Left lung (tissue), 10 donors: ENCODE data around the gene CREBBP. TPM values are rescaled to one million over a fixed set of nuclear protein-coding genes. Genes with fewer than 3 reads are reported as not detected.

Source experiments
- ATAC-seq: fragments of 200-7000 bp; cut with Tn5 transposase; one replicate; pipeline ENCODE4 v1.9.1; 2020; ENCODE audit warnings: moderate library complexity
- DNase-seq, 4 donors: peaks; one replicate each; pipeline ENCODE4 v3.0.0-alpha.2; 2013 to 2020
- H3K27ac ChIP-seq, 2 donors: fragments of 200-600 bp; sonication (generic) in 1 of 2; one replicate each; pipeline versions ENCODE4 v1.5.0 to v1.8.0; 2020 to 2021
- H3K27me3 ChIP-seq, 2 donors: fragments of 200-600 bp; sonication (generic) in 1 of 2; one replicate each; pipeline versions ENCODE4 v1.5.0 to v1.8.0; 2020 to 2021
- H3K36me3 ChIP-seq, 2 donors: fragments of 200-600 bp; sonication (generic) in 1 of 2; one replicate each; pipeline versions ENCODE4 v1.5.0 to v1.8.0; 2020 to 2021
- H3K4me1 ChIP-seq, 2 donors: fragments of 200-600 bp; one replicate each; pipeline ENCODE4 v1.8.0; 2021
- H3K4me3 ChIP-seq, 2 donors: fragments of 200-600 bp; sonication (generic) in 1 of 2; one replicate each; pipeline versions ENCODE4 v1.5.0 to v1.8.0; 2020 to 2021; ENCODE audit warnings: mild to moderate bottlenecking in 1 of 2
- H3K9me3 ChIP-seq, 2 donors: fragments of 200-600 bp; sonication (generic) in 1 of 2; one replicate each; pipeline versions ENCODE4 v1.5.0 to v1.8.0; 2020 to 2021
- intact Hi-C, 2 donors: fragments of 100-400 bp; cut with DNase I; formaldehyde crosslinking; loops; one replicate each; pipeline versions ENCODE4 v1.11.2 to v1.14.2; 2022
- polyA plus RNA-seq, 6 donors: library from polyadenylated mRNA; unstranded; fragments of 120-200 nt; gene quantifications; one replicate each; pipeline ENCODE4 v1.2.1, GENCODE V29; 2013; ENCODE audit not compliant: insufficient read length in 6 of 6
- total RNA-seq, 2 donors: library from RNA; stranded (reverse); fragmentation: NEBNext Ultra II Directional; extraction: Animal tissue kit (Norgen Biotek cat#: 25700); gene quantifications; one replicate each; pipeline ENCODE4 v1.2.1, GENCODE V29; 2021
- TF ChIP-seq, protein P1 (sequence below), 2 donors: fragments of 200-600 bp; sonication (generic) in 1 of 2; IDR thresholded peaks; one replicate each; pipeline versions ENCODE4 v1.5.0 to v1.8.0; 2021; ENCODE audit warnings: antibody characterized with exemption in 2 of 2
- donor health status: DM: no; HTN: yes; CAD: no.
- donor health status: DM: no; HTN: no; CAD: no.

The CREBBP gene
- total and polyA plus RNA-seq, 8 donors: 48.3 to 112 (median 104) TPM

GRCh38 chr16:3730161-3731125 is 150.1 kb downstream of the CREBBP start:
- H3K27ac ChIP-seq: no peak overlapping the region
- TF ChIP-seq, protein P1, sequence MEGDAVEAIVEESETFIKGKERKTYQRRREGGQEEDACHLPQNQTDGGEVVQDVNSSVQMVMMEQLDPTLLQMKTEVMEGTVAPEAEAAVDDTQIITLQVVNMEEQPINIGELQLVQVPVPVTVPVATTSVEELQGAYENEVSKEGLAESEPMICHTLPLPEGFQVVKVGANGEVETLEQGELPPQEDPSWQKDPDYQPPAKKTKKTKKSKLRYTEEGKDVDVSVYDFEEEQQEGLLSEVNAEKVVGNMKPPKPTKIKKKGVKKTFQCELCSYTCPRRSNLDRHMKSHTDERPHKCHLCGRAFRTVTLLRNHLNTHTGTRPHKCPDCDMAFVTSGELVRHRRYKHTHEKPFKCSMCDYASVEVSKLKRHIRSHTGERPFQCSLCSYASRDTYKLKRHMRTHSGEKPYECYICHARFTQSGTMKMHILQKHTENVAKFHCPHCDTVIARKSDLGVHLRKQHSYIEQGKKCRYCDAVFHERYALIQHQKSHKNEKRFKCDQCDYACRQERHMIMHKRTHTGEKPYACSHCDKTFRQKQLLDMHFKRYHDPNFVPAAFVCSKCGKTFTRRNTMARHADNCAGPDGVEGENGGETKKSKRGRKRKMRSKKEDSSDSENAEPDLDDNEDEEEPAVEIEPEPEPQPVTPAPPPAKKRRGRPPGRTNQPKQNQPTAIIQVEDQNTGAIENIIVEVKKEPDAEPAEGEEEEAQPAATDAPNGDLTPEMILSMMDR (IDR thresholded peaks at IDR 0.05): no peak
- DNase-seq: no peak
- peaks cover 0 to 94% of the 10 kb centered on the region in 2 donors for H3K36me3 ChIP-seq
- ATAC-seq: no peak
- H3K27me3 ChIP-seq: no peaks in the 10 kb centered on the region
- intact Hi-C loops: no loop called here
- H3K9me3 ChIP-seq: no peaks in the 10 kb centered on the region
- H3K4me1 ChIP-seq: no peaks in the 10 kb centered on the region
- H3K4me3 ChIP-seq: no peak overlapping the region

DNA sequence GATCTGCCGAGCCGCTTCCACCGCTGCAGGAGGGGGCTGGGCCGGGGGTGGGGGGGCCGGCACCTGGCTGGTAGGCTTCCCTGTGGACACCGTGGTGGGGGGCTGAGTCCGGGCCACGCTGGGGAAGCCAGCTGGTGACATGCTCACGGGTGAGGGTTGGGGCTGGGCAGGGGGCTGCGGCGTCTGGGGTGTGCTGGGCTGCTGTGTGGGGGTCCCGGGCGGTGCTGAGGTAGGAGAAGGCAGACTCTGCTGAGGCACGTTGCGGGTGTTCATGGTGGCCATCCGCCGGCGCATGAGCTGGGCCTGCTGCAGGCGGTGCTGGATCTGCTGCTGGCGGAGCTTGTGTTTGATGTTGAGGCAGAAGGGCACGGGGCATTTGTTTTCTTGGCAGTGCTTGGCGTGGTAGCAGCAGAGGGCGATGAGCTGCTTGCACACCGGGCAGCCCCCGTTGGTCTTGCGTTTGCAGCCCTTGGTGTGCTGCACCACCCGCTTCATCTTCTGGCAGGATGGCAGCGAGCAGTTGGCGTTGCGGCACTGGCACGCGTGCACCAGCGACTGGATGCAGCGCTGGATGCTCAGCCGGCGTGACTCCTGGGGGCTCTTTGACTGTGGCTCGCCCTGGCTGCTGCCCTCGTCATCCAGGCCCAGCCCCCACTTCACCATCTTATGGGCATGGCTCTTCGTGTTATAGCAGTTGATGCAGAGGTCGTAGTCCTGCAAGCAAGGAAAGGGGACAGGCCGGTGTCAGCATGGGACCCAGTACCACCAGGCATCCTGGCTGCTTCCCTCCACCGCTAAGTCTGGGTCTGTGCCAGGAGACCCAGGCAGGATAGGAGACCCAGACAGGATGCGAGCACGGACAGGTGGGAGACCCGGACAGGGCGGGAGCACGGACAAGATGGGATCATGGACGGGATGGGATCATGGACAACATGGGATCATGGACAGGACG is 151.1 kb downstream of the CREBBP start:
- DNase-seq (no peak), ATAC-seq (peak; percentile 9)
- Histone ChIP-seq H3K4me1 (no peaks in the 10 kb centered on the region), H3K27me3 (no peaks in the 10 kb centered on the region), H3K36me3 (peaks cover 0 to 84% of the 10 kb centered on the region in 2 donors), H3K9me3 (no peaks in the 10 kb centered on the region), H3K27ac (no peak overlapping the region), H3K4me3 (no peak overlapping the region)
- intact Hi-C loops: no loop called here
- TF ChIP-seq, protein P1 (IDR thresholded peaks at IDR 0.05): no peak

- no peak overlapping the region for H3K4me3 ChIP-seq
- no peaks in the 10 kb centered on the region for H3K9me3 ChIP-seq
- H3K27ac ChIP-seq: no peak overlapping the region
- DNase-seq: no peak
- ATAC-seq: no peak
- peaks cover 0 to 75% of the 10 kb centered on the region in 2 donors for H3K36me3 ChIP-seq
- intact Hi-C loops: no loop called here
- no peaks in the 10 kb centered on the region for H3K27me3 ChIP-seq
- H3K4me1 ChIP-seq: no peaks in the 10 kb centered on the region
- TF ChIP-seq, protein P1 (IDR thresholded peaks at IDR 0.05): no peak
Observed at GRCh38 chr16:3728424-3729160, 151.9 kb downstream of the CREBBP start.

DNA sequence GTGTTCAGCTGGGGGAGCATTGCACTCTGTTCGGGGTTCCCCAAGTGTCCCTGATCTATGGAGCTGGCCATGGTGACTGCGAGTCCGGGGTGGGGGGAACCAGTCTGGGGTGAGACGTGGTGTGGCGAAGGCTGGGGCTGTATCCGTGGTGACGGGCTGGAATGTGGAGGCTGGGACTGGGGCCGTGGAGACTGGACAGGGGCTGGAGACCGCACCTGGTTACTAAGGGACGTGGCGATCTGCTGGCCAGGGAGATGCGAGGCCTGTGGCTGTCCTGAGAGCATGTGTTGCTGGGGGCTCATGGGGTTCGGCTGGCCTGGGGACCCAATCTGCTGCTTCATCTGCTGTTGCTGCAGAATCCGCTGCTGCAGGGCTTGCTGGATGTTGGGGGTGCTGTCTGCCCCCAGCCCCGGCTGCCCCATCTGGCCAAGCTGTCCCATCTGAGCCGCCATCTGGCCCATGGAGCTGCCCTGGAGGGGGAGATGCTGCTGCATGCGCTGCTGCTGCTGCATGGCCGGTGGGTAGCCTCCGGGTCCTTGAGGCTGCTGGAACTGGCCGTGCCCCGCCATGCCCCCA is 152.6 kb downstream of the CREBBP start:
- intact Hi-C loops: no loop called here
- H3K27me3 ChIP-seq: no peaks in the 10 kb centered on the region
- H3K4me3 ChIP-seq: no peak overlapping the region
- TF ChIP-seq, protein P1 (IDR thresholded peaks at IDR 0.05): no peak
- ATAC-seq (no peak), DNase-seq (no peak)
- no peaks in the 10 kb centered on the region for H3K4me1 ChIP-seq
- no peaks in the 10 kb centered on the region for H3K9me3 ChIP-seq
- H3K36me3 ChIP-seq: peaks cover 0 to 68% of the 10 kb centered on the region in 2 donors
- H3K27ac ChIP-seq: no peak overlapping the region
